T-helper 1 cell treated with Interleukin-12 subunit alpha and Interleukin-12 subunit beta and Interleukin-4 antibody, amounts not matched to agents 30 μg/mL and 1 μg/mL, for 36 hours (primary cell): Measurements from ENCODE around the gene ELOVL1.

ENCODE experiments used
- H3K27ac Mint-ChIP-seq: one replicate; pipeline ENCODE4 v1.8.0; 2021; ENCODE audit warnings: mild to moderate bottlenecking, mixed read lengths
- H3K27me3 Mint-ChIP-seq: one replicate; pipeline ENCODE4 v1.8.0; 2021; ENCODE audit warnings: low read depth, mixed read lengths
- H3K36me3 Mint-ChIP-seq: one replicate; pipeline ENCODE4 v1.8.0; 2021; ENCODE audit warnings: low read depth, mixed read lengths
- H3K4me1 Mint-ChIP-seq: one replicate; pipeline ENCODE4 v1.8.0; 2021; ENCODE audit warnings: low read depth, mixed read lengths
- H3K4me3 Mint-ChIP-seq: one replicate; pipeline ENCODE4 v1.8.0; 2021; ENCODE audit warnings: mild to moderate bottlenecking, moderate library complexity, mixed read lengths
- H3K9me3 Mint-ChIP-seq: one replicate; pipeline ENCODE4 v1.8.0; 2021; ENCODE audit warnings: mixed read lengths

Gene ELOVL1

DNA sequence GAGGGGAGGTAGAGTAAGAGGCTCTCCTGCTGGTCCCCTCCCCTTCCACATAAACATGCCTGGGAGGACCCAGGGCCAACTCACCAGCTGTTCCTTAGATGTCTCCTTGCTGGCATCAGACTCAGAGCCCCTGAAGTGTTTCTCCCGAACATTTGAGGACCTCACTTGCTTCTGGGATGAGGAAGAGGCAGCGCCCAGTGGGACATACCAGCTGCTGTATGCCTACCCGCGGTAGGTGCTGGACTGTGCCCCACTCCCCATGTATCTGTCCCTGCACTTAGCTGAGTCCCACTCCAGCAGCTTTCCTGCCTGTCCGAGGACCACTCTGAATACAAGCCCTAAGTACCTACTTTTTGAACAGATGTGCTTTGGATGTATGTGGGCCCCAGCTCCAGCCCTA, 29.8 kb downstream of the ELOVL1 start:
- Mint-ChIP-seq H3K36me3 (no peaks in the 10 kb centered on the region), H3K27me3 (no peaks in the 10 kb centered on the region), H3K4me1 (no peaks in the 10 kb centered on the region), H3K27ac (no peak overlapping the region), H3K9me3 (no peaks in the 10 kb centered on the region), H3K4me3 (no peak overlapping the region)

DNA sequence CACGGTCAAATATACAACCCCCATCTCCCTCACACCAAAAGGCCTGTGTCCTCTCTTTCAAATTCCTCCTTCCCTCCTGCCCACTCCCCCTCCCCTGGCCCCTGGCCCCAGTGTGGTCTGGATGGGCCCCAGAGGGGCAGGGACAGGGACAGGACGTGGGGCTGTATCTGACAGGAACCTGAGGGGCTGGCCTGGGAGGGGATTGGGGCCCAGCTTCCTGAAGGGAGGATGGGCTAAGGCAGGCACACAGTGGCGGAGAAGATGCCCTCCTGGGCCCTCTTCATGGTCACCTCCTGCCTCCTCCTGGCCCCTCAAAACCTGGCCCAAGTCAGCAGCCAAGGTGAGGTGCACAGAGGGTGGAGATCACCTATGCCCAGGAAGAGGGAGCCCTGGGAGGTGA, 30.2 kb downstream of the ELOVL1 start, which contains the start of gene MPL:
MPL (plus strand) TSS at position 231 of the 400 bp plus-strand sequence; CDS start at position 262, 31 bp downstream.
- Mint-ChIP-seq H3K36me3 (no peaks in the 10 kb centered on the region), H3K4me3 (no peak within 1 kb of the TSS), H3K27ac (no peak within 1 kb of the TSS), H3K27me3 (no peaks in the 10 kb centered on the region), H3K9me3 (no peaks in the 10 kb centered on the region), H3K4me1 (no peaks in the 10 kb centered on the region)

DNA sequence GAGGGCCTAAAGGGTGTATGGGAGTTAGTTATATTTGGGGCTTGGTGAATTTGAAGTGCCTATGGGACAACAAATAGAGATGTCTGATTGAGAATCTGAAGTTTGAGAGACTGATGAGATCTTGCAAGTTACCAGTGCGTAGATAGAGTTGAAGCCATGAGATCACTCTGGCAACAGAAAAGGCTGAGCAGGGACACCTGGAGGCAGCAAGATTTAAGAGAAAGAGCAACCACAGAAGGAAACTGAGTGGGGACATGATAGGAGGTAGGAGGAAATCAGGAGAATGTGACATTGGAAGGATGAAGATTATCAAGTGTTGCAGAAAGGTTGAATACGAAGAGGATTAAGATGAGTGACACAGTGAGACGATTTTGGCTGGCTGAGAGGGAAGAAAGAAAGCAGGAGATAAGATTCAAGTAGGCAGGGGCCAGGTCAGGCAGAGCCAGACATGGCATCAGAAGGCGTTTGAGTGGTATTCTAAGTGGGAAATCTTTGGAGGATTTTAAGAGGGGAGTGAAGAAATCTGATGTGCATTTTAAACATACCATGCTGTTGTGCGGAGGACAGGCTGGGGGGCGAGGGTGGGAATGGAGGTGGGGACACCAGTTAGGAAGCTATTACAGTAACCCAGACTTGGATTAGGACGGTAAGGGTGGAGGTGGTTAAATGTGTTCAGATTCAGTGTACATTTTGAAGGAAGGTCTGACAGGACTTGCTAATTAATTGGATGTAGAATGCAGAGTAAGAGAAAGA, 33.2 kb downstream of the ELOVL1 start:
- no peak overlapping the region for H3K27ac Mint-ChIP-seq

DNA sequence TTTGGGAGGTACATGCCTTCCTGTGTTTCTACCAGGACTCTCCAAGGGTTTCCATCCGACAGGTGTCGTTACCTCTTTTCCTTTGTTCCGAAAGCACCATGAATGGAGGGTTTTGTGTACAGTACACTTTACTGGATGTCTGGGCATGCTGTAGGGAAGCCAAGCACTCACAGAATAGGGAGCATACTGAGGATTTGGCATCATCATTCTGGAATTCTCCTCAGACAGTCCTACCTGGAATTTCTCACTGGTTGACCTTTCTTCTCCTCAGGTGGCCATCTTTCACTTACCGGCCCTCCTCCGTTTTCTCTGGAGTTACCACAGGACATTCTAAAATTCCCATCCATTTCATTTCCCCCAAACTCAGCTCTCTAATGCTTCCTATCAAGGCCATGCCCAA, 36.1 kb downstream of the ELOVL1 start:
- no peak overlapping the region for H3K4me3 Mint-ChIP-seq
- peaks cover 10% of the 10 kb centered on the region for H3K4me1 Mint-ChIP-seq
- H3K9me3 Mint-ChIP-seq, result peaks cover 18% of the 10 kb centered on the region
- no peak overlapping the region for H3K27ac Mint-ChIP-seq
- H3K27me3 Mint-ChIP-seq, result no peaks in the 10 kb centered on the region
- H3K36me3 Mint-ChIP-seq, result no peaks in the 10 kb centered on the region

More for the DNA sequence above, 33.2 kb downstream of the ELOVL1 start:
- Mint-ChIP-seq H3K9me3 (no peaks in the 10 kb centered on the region), H3K4me1 (peaks cover 7% of the 10 kb centered on the region), H3K4me3 (no peak overlapping the region), H3K36me3 (no peaks in the 10 kb centered on the region), H3K27me3 (no peaks in the 10 kb centered on the region)

DNA sequence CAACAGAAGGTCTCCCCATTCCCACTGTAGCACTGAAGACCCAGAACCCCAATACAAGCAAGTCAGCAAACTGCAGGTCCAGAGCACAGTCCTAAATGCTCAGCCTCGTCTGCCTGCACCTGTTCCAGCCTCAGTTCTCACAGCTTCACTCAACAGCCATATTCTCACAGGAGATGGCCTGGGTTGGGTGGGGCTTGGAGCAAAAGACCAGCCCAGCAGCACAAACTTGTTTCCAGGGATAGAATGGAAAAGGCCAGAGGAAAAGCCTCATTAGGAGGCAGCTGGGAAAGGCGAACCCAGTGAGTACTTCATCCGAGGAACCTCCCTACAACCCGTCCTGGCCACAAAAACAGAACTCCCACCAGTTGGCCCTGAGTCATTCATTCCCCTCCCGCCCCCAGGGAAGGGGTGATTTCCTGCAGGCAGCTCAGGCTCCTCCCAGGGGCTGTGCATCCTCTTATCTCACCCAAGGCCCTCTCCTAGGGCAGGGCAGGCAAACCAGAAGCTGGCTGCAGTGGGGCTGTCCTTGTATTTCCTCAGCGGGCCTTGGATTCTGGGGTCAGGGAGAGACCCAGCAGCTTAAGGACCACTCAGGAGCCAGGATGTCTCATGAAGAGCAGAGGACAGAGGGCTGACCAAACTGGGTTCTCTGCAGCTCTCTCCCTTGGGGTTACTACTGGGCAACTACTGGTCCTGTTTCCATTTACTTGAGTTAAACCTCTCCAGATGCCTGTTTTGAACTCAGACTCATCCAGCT, 37.6 kb downstream of the ELOVL1 start:
- Mint-ChIP-seq H3K9me3 (peaks cover 24% of the 10 kb centered on the region), H3K36me3 (peaks cover 1% of the 10 kb centered on the region), H3K4me1 (peaks cover 10% of the 10 kb centered on the region), H3K27me3 (no peaks in the 10 kb centered on the region), H3K4me3 (no peak overlapping the region), H3K27ac (no peak overlapping the region)

DNA sequence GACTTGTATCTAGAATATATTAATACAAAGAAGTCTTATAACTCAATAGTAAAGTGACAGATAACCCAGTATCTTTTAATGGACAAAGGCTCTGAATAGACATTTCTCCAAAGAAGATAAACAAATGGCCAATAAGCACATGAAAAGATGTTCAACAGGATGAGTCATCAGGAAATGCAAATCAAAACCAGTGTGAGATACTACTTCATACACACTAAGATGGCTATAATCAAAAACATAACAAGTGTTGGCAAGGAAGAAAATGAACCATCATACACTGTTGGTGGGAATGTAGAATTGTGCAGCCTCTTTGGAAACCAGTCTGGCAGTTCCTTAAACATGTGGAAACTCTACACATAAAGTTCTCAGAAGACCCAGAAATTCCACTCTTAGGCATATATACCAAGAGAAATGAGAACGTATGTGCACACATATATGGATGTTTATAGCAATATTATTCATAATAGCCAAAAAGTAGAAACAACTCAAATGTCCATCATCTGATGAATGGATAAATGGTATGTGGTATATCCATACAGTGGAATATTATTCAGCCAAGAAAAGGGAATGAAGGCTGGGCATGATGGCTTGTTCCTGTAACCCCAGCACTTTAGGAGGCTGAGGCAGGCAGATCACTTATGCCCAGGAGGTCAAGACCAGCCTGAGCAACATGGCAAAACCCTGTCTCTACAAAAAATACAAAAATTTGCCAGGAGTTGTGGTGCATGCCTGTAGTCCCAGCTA, 40.1 kb downstream of the ELOVL1 start:
- H3K4me1 Mint-ChIP-seq, result peaks cover 15% of the 10 kb centered on the region
- no peak overlapping the region for H3K27ac Mint-ChIP-seq
- no peaks in the 10 kb centered on the region for H3K27me3 Mint-ChIP-seq
- peaks cover 1% of the 10 kb centered on the region for H3K36me3 Mint-ChIP-seq
- peaks cover 31% of the 10 kb centered on the region for H3K9me3 Mint-ChIP-seq
- no peak overlapping the region for H3K4me3 Mint-ChIP-seq

DNA sequence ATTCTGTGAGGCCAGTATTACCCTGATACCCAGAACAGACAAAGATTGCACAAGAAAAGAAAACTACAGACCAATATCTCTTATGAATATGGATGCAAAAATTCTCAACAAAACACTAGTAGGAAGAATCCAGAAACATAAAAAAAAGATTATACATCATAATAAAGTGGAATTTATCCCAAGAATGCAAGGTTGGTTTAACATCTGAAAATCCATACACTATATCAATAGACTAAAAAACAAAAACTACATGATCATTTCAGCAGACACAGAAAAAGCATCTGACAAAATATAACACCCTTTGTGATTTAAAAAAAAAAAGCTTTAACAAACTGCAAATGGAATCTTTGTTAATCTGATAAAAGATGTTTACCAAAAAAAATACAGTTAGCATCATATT, 42.4 kb downstream of the ELOVL1 start:
- Mint-ChIP-seq H3K27me3 (no peaks in the 10 kb centered on the region), H3K4me1 (peaks cover 14% of the 10 kb centered on the region), H3K36me3 (peaks cover 1% of the 10 kb centered on the region), H3K4me3 (no peak overlapping the region), H3K27ac (no peak overlapping the region), H3K9me3 (peaks cover 31% of the 10 kb centered on the region)

DNA sequence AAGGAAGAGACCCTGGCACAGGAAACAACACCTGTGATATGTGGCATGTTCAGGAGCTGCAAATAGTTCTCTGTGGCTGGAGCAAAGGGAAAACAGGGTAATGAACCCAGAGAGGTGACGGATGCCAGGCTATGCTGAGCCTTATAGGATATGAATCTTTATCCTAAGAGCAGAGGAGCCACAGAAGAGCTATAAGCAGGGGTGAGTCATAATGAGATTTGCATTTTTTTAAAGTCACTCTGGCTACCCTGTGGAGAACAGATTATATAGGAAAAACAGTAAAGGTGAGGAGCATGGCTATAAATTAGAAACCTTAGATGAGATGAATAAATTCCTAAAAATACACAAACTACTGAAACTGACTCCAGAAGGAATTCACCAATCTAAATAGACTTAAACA, 43.0 kb downstream of the ELOVL1 start:
- no peaks in the 10 kb centered on the region for H3K27me3 Mint-ChIP-seq
- no peak overlapping the region for H3K27ac Mint-ChIP-seq
- peaks cover 1% of the 10 kb centered on the region for H3K36me3 Mint-ChIP-seq

DNA sequence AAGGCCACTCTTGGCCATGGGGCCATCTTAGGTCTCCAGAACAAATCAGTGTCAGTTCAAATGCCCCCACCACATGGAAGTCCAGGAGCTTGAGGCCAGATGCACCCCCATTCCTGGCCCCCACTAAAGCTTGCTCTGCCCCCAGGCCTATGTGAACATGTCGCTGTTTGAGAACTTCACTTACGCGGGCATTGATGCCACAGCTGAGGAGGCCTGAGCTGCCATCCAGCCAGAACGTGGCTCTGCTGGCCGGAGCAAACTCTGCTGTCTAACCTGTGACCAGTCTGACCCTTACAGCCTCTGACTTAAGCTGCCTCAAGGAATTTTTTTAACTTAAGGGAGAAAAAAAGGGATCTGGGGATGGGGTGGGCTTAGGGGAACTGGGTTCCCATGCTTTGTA, 45.3 kb downstream of the ELOVL1 start:
- no peak overlapping the region for H3K4me3 Mint-ChIP-seq
- peaks cover 5% of the 10 kb centered on the region for H3K4me1 Mint-ChIP-seq
- H3K27ac Mint-ChIP-seq, result no peak overlapping the region
- peaks cover 21% of the 10 kb centered on the region for H3K9me3 Mint-ChIP-seq
- no peaks in the 10 kb centered on the region for H3K27me3 Mint-ChIP-seq
- H3K36me3 Mint-ChIP-seq, result peaks cover 1% of the 10 kb centered on the region

More for the DNA sequence above, 43.0 kb downstream of the ELOVL1 start:
- Mint-ChIP-seq H3K4me3 (no peak overlapping the region), H3K4me1 (peaks cover 9% of the 10 kb centered on the region), H3K9me3 (peaks cover 31% of the 10 kb centered on the region)

DNA sequence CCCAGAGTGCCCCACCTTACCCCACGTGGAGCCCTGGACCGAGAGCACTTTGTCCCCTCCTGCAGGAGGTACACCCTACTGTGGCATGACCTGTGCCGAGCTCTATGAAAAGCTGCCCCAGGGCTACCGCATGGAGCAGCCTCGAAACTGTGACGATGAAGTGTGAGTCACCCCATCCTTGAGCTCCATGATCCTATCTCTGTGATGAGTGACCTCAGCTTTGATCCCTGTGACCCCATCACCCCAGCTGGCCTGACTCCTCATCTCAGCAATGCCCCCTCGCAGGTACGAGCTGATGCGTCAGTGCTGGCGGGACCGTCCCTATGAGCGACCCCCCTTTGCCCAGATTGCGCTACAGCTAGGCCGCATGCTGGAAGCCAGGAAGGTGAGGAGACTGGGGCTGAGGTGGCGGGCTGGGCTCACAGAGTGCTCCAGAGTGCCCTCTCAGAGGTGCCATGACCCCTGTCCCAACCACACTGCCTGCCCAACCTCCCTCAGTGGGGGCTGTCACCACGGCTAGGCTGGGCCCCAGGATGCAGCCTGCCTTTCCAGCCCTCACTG, 46.4 kb downstream of the ELOVL1 start:
- Mint-ChIP-seq H3K4me3 (no peak overlapping the region), H3K27me3 (no peaks in the 10 kb centered on the region), H3K4me1 (peaks cover 4% of the 10 kb centered on the region), H3K27ac (no peak overlapping the region), H3K36me3 (peaks cover 1% of the 10 kb centered on the region), H3K9me3 (peaks cover 13% of the 10 kb centered on the region)

DNA sequence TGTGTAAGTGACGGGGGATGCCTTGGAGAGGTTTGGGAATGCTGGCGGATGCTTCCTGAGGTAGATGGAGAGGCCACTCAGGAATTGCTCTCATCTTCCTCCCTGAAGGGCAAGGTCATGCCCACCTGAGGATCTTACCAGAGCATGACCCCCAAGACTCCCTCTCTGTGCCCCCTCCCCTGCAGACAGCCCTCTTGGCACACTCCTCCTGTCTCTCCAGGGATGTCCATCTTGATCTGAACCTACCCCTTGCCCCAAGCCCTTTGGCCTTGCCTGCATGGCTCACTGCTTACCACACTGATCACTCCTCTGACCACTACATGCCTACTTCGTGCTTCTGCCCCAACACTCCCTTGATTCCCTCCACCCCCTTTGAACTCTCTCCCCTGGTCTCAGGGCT, 48.0 kb downstream of the ELOVL1 start:
- Mint-ChIP-seq H3K4me1 (peaks cover 3% of the 10 kb centered on the region), H3K4me3 (no peak overlapping the region), H3K9me3 (peaks cover 3% of the 10 kb centered on the region), H3K27ac (no peak overlapping the region), H3K27me3 (no peaks in the 10 kb centered on the region), H3K36me3 (no peaks in the 10 kb centered on the region)

DNA sequence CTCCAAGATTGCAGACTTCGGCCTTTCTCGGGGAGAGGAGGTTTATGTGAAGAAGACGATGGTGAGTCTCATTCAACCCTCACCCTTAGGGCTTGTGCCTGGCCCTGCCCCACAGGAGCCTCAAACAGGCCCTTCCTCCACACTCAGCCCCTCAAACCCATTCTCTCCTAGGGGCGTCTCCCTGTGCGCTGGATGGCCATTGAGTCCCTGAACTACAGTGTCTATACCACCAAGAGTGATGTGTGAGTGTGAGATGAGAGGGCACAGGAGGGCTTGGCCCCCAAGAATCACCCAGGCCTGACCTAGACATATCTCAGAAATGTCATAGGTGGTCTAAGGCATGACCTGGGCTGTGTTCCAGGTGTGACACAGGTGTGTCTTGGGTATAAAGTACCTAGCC, 48.5 kb downstream of the ELOVL1 start:
- no peak overlapping the region for H3K27ac Mint-ChIP-seq
- H3K4me1 Mint-ChIP-seq, result no peaks in the 10 kb centered on the region
- H3K4me3 Mint-ChIP-seq, result no peak overlapping the region
- no peaks in the 10 kb centered on the region for H3K27me3 Mint-ChIP-seq
- no peaks in the 10 kb centered on the region for H3K36me3 Mint-ChIP-seq
- H3K9me3 Mint-ChIP-seq, result no peaks in the 10 kb centered on the region

DNA sequence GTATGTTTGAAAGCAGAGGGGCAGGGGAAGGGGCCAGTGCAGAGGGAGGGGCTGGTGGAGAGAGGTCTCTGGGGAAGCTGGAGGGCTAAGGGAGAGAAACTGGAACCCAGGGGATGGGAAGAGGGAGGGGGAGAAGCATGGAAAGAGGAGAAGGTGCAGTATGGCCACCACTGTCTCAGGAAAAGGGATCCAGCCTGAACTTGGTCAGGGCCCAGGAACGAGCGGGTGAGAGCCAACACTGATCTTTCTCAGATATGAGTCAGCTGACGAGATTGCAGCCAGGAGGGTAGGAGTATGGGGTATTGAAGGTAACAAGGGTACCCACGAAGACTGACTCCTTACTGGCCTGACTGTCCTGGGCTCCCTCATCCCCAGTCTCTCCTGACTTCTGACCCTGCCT, 49.0 kb downstream of the ELOVL1 start:
- Mint-ChIP-seq H3K4me1 (no peaks in the 10 kb centered on the region), H3K27me3 (no peaks in the 10 kb centered on the region), H3K36me3 (no peaks in the 10 kb centered on the region), H3K27ac (no peak overlapping the region), H3K4me3 (no peak overlapping the region), H3K9me3 (no peaks in the 10 kb centered on the region)

DNA sequence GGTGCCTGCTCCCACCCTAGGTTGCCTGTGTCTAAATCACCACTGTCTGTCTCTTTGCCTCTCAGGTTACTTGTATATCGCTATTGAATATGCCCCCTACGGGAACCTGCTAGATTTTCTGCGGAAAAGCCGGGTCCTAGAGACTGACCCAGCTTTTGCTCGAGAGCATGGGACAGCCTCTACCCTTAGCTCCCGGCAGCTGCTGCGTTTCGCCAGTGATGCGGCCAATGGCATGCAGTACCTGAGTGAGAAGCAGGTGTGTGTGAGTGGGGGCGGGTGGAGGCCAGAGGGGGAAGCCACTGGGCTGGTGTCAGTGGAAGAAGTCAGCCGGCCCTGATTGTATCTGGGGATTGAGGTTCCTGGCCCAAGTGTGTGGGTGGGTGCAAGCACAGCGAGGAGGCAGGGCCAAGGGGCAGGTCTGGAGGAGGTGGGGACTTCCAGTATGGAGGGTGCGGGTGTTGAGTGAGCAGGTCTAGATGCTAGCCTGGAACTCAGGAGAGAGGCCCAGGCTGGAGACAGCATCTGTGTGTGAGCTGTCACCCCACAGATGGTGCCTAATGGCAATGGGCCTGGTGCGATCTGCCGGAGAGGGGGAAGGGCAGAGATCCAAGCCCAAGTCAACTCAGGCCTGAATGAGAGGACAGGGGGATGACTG, 49.9 kb downstream of the ELOVL1 start:
- Mint-ChIP-seq H3K27ac (no peak overlapping the region), H3K9me3 (no peaks in the 10 kb centered on the region), H3K4me1 (no peaks in the 10 kb centered on the region)

More for the DNA sequence above, 49.9 kb downstream of the ELOVL1 start:
- H3K36me3 Mint-ChIP-seq, result no peaks in the 10 kb centered on the region
- no peak overlapping the region for H3K4me3 Mint-ChIP-seq
- H3K27me3 Mint-ChIP-seq, result no peaks in the 10 kb centered on the region
